Measurements from ENCODE around the gene ENKD1. TPM values are rescaled to one million over a fixed set of nuclear protein-coding genes. Genes with fewer than 3 reads are reported as not detected.

The ENKD1 gene
- total and polyA plus RNA-seq, 9 donors: 8.0 to 45.6 (median 21.7) TPM

GRCh38 chr16:67648088-67648763 is 18.3 kb downstream of the ENKD1 start:
- no peak overlapping the region for H3K4me3 ChIP-seq
- DNase-seq: no peak
- intact Hi-C loops (cut with DNase I): loop anchor here in 3 of 4 donors (5.0 to 10.0 kb wide), 3 partner anchors 86 to 103 kb away; partner anchors contain the start of gene CTCF (in 1 of the 3)
- H3K36me3 ChIP-seq: no peaks in the 10 kb centered on the region
- H3K27ac ChIP-seq: no peak overlapping the region
- no peaks in the 10 kb centered on the region for H3K9me3 ChIP-seq
- peaks cover 6% of the 10 kb centered on the region for H3K27me3 ChIP-seq
- WGBS, 3 donors: 4 to 11% (median 6%) methylated on average over 63 to 65 of the region's 65 CpGs
- TF ChIP-seq CTCF (IDR thresholded peaks at IDR 0.05): no peak
- TF ChIP-seq POLR2A (IDR thresholded peaks at IDR 0.05): no peak
- no peak for TF ChIP-seq EP300 (IDR thresholded peaks at IDR 0.05)
- peaks cover 5% of the 10 kb centered on the region for H3K4me1 ChIP-seq (ENCODE audit: insufficient read depth)

DNA sequence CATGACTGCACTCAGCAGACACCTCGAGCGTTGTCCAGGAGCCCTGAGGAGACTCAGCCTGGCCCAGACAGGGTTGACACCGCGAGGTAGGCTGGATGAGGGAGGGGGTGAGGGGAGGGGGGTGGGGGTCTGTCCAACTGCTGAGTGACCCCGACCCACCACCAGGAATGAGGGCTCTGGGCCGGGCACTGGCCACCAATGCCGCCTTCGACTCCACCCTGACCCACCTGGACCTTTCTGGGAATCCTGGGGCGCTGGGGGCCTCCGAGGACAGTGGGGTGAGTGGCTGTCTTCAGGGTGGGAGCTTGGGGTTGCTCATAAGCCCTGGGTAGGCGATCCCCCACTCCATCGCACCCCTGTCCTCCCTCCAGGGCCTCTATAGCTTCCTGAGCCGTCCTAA is 18.9 kb downstream of the ENKD1 start:
- Histone ChIP-seq H3K27ac (no peak overlapping the region), H3K4me3 (no peak overlapping the region), H3K4me1 (ENCODE audit: insufficient read depth) (peaks cover 3% of the 10 kb centered on the region), H3K9me3 (no peaks in the 10 kb centered on the region), H3K36me3 (no peaks in the 10 kb centered on the region), H3K27me3 (peaks cover 6% of the 10 kb centered on the region)
- TF ChIP-seq POLR2A (IDR thresholded peaks at IDR 0.05) (no peak), EP300 (IDR thresholded peaks at IDR 0.05) (no peak), CTCF (IDR thresholded peaks at IDR 0.05) (no peak)
- WGBS, 3 donors: 68 to 73% (median 69%) methylated on average over 7 to 13 of the region's 13 CpGs
- intact Hi-C loops (cut with DNase I): loop anchor here in 3 of 4 donors (5.0 to 10.0 kb wide), 3 partner anchors 85 to 103 kb away; partner anchors contain the start of gene CTCF (in 1 of the 3)
- DNase-seq: no peak

DNA sequence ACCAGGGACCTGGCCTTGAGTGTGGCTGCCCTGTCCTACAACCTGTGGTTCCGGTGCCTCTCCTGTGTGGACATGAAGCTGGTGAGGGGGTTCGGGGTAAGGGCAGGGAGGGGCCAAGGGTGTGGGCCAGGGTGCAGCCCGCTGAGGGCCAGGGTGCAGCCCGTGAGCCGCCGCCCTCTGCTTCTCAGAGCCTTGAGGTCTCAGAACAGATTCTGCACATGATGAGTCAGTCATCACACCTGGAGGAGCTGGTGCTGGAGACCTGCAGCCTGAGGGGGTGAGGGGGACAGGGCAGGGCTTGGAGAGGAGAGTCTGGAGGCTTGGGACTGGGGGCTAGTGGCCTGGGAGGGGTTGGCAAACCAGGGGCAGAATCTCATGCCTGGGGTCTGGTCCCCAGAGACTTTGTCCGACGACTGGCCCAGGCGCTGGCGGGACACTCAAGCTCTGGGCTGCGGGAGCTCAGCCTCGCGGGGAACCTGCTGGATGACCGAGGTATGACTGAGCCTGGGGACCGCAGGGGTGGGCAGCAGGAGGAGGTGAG is 19.4 kb downstream of the ENKD1 start:
- WGBS, 3 donors: 70 to 81% (median 72%) methylated on average over 11 to 15 of the region's 15 CpGs
- no peak for TF ChIP-seq EP300 (IDR thresholded peaks at IDR 0.05)
- TF ChIP-seq CTCF (IDR thresholded peaks at IDR 0.05): no peak
- TF ChIP-seq POLR2A (IDR thresholded peaks at IDR 0.05): no peak
- H3K4me1 ChIP-seq (ENCODE audit: insufficient read depth): no peaks in the 10 kb centered on the region
- H3K27ac ChIP-seq: no peak overlapping the region
- DNase-seq: no peak
- intact Hi-C loops (cut with DNase I): loop anchor here in 3 of 4 donors (5.0 to 10.0 kb wide), 3 partner anchors 85 to 102 kb away; partner anchors contain the start of gene CTCF (in 1 of the 3)
- peaks cover 6% of the 10 kb centered on the region for H3K27me3 ChIP-seq
- H3K4me3 ChIP-seq: no peak overlapping the region
- H3K9me3 ChIP-seq: no peaks in the 10 kb centered on the region
- H3K36me3 ChIP-seq: no peaks in the 10 kb centered on the region

DNA sequence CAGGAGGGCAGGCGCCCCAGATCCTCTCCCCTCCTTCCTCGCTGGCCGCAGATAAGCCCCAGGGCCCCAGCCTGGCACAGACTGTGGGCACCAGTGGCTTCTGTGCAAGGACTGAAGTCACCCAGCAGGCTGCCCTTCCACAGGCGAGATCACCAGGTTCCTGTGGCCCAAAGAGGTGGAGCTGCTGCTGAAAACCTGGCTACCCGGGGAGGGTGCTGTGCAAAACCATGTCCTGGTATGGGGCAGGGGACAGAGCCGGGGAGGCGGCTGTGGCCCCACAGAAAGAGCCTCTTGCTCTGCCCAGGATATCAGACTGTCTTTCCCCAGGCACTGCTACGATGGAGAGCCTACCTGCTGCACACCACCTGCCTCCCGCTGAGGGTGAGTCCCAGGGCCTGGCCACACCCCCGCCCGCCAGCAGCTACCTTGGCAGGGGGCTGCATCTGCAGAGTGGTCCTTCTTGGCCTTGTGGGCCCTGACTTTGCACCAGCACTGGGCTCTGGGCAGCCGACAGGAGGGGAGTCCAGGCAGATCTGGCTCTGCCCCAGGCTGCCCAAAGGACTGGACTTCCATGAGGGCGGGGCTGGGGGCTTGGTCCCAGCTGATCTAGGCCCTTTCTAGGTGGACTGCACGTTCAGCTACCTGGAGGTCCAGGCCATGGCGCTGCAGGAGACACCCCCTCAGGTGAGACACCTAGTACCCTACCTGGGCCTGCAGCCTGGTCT is 21.0 kb downstream of the ENKD1 start:
- H3K36me3 ChIP-seq: no peaks in the 10 kb centered on the region
- WGBS, 3 donors: 79 to 88% (median 84%) methylated on average over 6 to 15 of the region's 15 CpGs
- DNase-seq: peak in 1 of 5 donors; percentile 18
- H3K27ac ChIP-seq: no peak overlapping the region
- TF ChIP-seq POLR2A (IDR thresholded peaks at IDR 0.05) (no peak), CTCF (IDR thresholded peaks at IDR 0.05) (no peak), EP300 (IDR thresholded peaks at IDR 0.05) (no peak)
- H3K4me1 ChIP-seq (ENCODE audit: insufficient read depth): no peaks in the 10 kb centered on the region
- no peak overlapping the region for H3K4me3 ChIP-seq
- peaks cover 2% of the 10 kb centered on the region for H3K27me3 ChIP-seq
- no peaks in the 10 kb centered on the region for H3K9me3 ChIP-seq
- intact Hi-C loops (cut with DNase I): loop anchor here in 3 of 4 donors (5.0 to 10.0 kb wide), 3 partner anchors 83 to 101 kb away; partner anchors contain the start of gene CTCF (in 1 of the 3)
